Measurements from ENCODE around the gene PER1. TPM values are rescaled to one million over a fixed set of nuclear protein-coding genes. Genes with fewer than 3 reads are reported as not detected.

The PER1 gene
- total and polyA plus RNA-seq, 9 of the 15 experiments (the other 6 are each of a cell fraction or from before 2014, with no cell fraction given), result 0.13 to 26.0 (median 3.4) TPM

DNA sequence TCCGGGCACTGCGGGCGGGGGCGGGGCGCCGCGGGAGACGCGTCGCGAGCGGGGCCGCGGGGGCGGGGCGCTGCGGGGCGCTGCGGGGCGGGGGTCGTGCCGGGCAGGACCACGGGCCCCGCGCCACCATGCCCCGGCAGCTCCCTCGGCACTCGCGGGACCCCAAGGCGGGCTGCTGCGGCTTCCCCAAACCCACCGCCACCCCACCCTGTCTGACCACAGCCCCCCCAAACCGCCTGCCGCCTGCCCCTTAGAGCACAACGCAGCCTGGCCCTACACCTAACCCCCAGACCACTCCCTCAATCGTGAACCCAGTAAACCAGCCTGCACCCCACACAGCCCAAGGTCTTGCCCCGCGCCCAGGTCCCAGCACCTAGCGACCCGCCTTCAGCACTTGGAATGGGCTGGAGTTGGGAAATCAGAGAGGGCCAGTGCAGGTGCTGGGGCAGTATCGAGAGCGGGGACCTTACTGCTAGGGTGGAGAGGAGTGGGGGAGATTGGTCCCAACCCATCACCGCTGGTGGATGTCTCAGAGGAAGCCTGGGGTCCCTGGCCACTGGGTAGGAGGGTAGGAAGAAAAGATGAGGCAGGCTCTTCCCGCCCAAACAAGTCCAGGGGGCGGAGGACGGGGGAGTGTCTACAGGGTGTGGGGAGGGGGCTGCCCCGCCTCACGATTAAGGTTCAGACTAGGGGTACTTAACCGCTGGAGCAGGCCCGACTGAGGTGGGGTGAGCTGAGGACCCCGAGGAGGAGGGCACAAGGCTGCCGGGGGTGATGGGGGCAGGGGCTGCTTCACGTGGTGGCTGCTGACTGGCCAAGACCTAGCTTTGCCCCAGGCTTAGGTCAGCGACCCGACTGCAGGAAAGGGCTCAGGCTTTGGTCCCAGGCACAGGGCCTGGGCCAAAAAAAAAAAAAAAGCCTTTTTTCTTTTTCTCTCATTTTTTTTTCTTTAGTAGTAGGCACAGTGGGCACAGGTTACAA, 11.1 kb upstream of the PER1 start (continued):
- TF ChIP-seq YY1 (IDR thresholded peaks at IDR 0.05; ENCODE audit: borderline replicate concordance in 1 of 3, control insufficient read depth in 1 of 3, extremely low read depth in 1 of 3, insufficient read depth in 3 of 3, insufficient read length in 1 of 3, insufficient replicate concordance in 2 of 3, low read depth in 1 of 3, low read length in 2 of 3) (no peak), ZSCAN32 (CRISPR knock-in tag; IDR thresholded peaks at IDR 0.05) (no peak), ETS2 (tag; IDR thresholded peaks at IDR 0.05; ENCODE audit: borderline replicate concordance, poor library complexity, severe bottlenecking) (no peak), WHSC1 (IDR thresholded peaks at IDR 0.05; ENCODE audit: low read length) (no peak), KDM2B (CRISPR knock-in tag; IDR thresholded peaks at IDR 0.05) (no peak), NFYB (IDR thresholded peaks at IDR 0.05; ENCODE audit: extremely low read depth, insufficient read length) (no peak), SAFB2 (IDR thresholded peaks at IDR 0.05; ENCODE audit: borderline replicate concordance, low read depth, low read length, severe bottlenecking) (no peak), POLR2AphosphoS2 (IDR thresholded peaks at IDR 0.05; ENCODE audit: low read length) (no peak), POLR3A (IDR thresholded peaks at IDR 0.05; ENCODE audit: borderline replicate concordance, extremely low read depth, insufficient read depth, insufficient read length) (no peak), ZNF57 (CRISPR knock-in tag; IDR thresholded peaks at IDR 0.05) (no peak), ZNF699 (CRISPR knock-in tag; IDR thresholded peaks at IDR 0.05; ENCODE audit: insufficient replicate concordance) (no peak), PRMT5 (CRISPR knock-in tag; IDR thresholded peaks at IDR 0.05) (no peak), GTF2F1 (IDR thresholded peaks at IDR 0.05; ENCODE audit: low read depth, low read length) (no peak), HMG20B (CRISPR knock-in tag; IDR thresholded peaks at IDR 0.05) (no peak), SUPT5H (IDR thresholded peaks at IDR 0.05) (no peak), SRSF7 (optimal IDR thresholded peaks at IDR 0.05; ENCODE audit: low read depth, low read length) (no peak), KLF16 (IDR thresholded peaks at IDR 0.05) (no peak), ZNF311 (CRISPR knock-in tag; IDR thresholded peaks at IDR 0.05) (no peak), EGR1 (conservative IDR thresholded peaks at IDR 0.05) (0 out of 2 replicates have a peak, but pooled peaks have one; percentile 25)
- TF ChIP-seq, protein P1, sequence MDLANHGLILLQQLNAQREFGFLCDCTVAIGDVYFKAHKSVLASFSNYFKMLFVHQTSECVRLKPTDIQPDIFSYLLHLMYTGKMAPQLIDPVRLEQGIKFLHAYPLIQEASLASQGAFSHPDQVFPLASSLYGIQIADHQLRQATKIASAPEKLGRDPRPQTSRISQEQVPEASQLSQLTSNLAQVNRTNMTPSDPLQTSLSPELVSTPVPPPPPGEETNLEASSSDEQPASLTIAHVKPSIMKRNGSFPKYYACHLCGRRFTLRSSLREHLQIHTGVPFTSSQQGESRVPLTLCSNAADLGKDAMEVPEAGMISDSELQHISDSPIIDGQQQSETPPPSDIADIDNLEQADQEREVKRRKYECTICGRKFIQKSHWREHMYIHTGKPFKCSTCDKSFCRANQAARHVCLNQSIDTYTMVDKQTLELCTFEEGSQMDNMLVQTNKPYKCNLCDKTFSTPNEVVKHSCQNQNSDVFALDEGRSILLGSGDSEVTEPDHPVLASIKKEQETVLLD (IDR thresholded peaks at IDR 0.05), result no peak
- TF ChIP-seq, protein P2, sequence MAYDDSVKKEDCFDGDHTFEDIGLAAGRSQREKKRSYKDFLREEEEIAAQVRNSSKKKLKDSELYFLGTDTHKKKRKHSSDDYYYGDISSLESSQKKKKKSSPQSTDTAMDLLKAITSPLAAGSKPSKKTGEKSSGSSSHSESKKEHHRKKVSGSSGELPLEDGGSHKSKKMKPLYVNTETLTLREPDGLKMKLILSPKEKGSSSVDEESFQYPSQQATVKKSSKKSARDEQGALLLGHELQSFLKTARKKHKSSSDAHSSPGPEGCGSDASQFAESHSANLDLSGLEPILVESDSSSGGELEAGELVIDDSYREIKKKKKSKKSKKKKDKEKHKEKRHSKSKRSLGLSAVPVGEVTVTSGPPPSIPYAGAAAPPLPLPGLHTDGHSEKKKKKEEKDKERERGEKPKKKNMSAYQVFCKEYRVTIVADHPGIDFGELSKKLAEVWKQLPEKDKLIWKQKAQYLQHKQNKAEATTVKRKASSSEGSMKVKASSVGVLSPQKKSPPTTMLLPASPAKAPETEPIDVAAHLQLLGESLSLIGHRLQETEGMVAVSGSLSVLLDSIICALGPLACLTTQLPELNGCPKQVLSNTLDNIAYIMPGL (CRISPR knock-in tag; IDR thresholded peaks at IDR 0.05), result no peak
- TF ChIP-seq, protein P3, sequence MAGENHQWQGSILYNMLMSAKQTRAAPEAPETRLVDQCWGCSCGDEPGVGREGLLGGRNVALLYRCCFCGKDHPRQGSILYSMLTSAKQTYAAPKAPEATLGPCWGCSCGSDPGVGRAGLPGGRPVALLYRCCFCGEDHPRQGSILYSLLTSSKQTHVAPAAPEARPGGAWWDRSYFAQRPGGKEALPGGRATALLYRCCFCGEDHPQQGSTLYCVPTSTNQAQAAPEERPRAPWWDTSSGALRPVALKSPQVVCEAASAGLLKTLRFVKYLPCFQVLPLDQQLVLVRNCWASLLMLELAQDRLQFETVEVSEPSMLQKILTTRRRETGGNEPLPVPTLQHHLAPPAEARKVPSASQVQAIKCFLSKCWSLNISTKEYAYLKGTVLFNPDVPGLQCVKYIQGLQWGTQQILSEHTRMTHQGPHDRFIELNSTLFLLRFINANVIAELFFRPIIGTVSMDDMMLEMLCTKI (IDR thresholded peaks at IDR 0.05; ENCODE audit: partially characterized antibody), result no peak

Measured in K562 (cell line).